Activated naive CD8-positive, alpha-beta T cell treated with anti-CD3 and anti-CD28 coated beads for 36 hours (primary cell): ENCODE measurements around the gene LDB1. TPM values are rescaled to one million over a fixed set of nuclear protein-coding genes. Genes with fewer than 3 reads are reported as not detected.

Source experiments
- DNase-seq: peaks from one replicate; pipeline ENCODE4 v3.0.0; 2021
- H3K27ac Mint-ChIP-seq: one replicate; pipeline ENCODE4 v1.8.0; 2022; ENCODE audit warnings: mild to moderate bottlenecking, moderate library complexity, mixed read lengths
- H3K27me3 Mint-ChIP-seq: one replicate; pipeline ENCODE4 v1.8.0; 2022; ENCODE audit warnings: mild to moderate bottlenecking, mixed read lengths
- H3K36me3 Mint-ChIP-seq: one replicate; pipeline ENCODE4 v1.8.0; 2021; ENCODE audit warnings: mild to moderate bottlenecking, mixed read lengths
- H3K4me1 Mint-ChIP-seq: one replicate; pipeline ENCODE4 v1.8.0; 2021; ENCODE audit warnings: mixed read lengths
- H3K4me3 Mint-ChIP-seq: one replicate; pipeline ENCODE4 v1.8.0; 2022; ENCODE audit warnings: mild to moderate bottlenecking, moderate library complexity, mixed read lengths
- H3K9me3 Mint-ChIP-seq: one replicate; pipeline ENCODE4 v1.8.0; 2022; ENCODE audit warnings: mixed read lengths
- total RNA-seq, 2 experiments: library from RNA; stranded (reverse); gene quantifications; one replicate each; pipeline ENCODE4 v1.2.3, GENCODE V29; 2021

LDB1 gene
- total RNA-seq, 2 experiments from 2014 or later, result 68.0 to 71.5 TPM

DNA sequence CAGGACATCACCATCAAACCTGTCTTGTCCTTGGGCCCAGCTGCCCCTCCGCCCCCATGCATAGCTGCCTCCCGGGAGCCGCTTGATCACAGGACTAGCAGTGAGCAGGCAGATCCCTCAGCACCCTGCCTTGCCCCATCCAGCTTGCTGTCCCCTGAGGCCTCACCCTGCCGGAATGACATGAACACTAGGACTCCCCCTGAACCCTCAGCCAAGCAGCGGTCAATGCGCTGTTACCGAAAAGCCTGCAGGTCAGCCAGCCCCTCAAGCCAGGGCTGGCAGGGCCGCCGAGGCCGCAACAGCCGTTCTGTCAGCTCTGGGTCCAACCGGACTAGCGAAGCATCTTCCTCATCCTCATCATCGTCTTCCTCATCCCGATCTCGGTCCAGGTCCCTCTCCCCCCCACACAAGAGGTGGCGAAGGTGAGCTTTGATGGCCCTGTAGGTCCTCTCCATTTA lies 26.8 kb upstream of the LDB1 start:
- Mint-ChIP-seq H3K4me1 (peaks cover 13% of the 10 kb centered on the region), H3K27ac (peak overlapping the region; percentile 5), H3K27me3 (no peaks in the 10 kb centered on the region), H3K4me3 (no peak overlapping the region), H3K9me3 (no peaks in the 10 kb centered on the region), H3K36me3 (peaks cover 51% of the 10 kb centered on the region)
- no peak for DNase-seq

DNA sequence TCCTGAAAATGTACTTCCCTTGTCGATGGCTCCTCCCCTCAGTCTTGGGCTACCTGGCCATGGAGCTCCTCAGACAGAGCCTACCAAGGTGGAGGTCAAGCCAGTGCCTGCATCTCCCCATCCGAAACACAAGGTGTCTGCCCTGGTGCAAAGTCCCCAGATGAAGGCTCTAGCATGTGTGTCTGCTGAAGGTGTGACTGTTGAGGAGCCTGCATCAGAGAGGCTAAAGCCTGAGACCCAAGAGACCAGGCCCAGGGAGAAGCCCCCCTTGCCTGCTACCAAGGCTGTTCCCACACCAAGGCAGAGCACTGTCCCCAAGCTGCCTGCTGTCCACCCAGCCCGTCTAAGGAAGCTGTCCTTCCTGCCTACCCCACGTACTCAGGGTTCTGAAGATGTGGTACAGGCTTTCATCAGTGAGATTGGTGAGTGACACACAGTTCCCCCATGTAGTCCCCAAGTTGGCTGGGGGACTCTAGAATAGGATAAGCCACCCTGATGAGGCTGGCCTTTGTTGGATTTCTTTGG lies 21.5 kb upstream of the LDB1 start:
- Mint-ChIP-seq H3K36me3 (peaks cover 54% of the 10 kb centered on the region), H3K27ac (no peak overlapping the region), H3K9me3 (no peaks in the 10 kb centered on the region), H3K4me1 (peaks cover 17% of the 10 kb centered on the region), H3K4me3 (no peak overlapping the region), H3K27me3 (no peaks in the 10 kb centered on the region)
- DNase-seq, result no peak

DNA sequence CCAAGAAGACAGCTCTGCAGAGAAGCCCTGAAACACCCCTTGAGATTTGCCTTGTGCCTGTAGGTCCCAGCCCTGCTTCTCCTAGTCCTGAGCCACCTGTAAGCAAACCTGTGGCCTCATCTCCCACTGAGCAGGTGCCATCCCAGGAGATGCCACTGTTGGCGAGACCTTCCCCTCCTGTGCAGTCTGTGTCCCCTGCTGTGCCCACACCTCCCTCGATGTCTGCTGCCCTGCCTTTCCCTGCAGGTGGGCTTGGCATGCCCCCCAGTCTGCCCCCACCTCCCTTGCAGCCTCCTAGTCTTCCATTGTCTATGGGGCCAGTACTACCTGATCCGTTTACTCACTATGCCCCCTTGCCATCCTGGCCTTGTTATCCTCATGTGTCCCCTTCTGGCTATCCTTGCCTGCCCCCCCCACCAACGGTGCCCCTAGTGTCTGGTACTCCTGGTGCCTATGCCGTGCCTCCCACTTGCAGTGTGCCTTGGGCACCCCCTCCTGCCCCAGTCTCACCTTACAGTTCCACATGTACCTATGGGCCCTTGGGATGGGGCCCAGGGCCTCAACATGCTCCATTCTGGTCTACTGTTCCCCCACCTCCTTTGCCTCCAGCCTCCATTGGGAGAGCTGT lies 20.9 kb upstream of the LDB1 start:
- no peak overlapping the region for H3K4me3 Mint-ChIP-seq
- H3K4me1 Mint-ChIP-seq, result peaks cover 21% of the 10 kb centered on the region
- no peak overlapping the region for H3K27ac Mint-ChIP-seq
- no peaks in the 10 kb centered on the region for H3K9me3 Mint-ChIP-seq
- no peaks in the 10 kb centered on the region for H3K27me3 Mint-ChIP-seq
- peaks cover 55% of the 10 kb centered on the region for H3K36me3 Mint-ChIP-seq
- DNase-seq, result no peak

DNA sequence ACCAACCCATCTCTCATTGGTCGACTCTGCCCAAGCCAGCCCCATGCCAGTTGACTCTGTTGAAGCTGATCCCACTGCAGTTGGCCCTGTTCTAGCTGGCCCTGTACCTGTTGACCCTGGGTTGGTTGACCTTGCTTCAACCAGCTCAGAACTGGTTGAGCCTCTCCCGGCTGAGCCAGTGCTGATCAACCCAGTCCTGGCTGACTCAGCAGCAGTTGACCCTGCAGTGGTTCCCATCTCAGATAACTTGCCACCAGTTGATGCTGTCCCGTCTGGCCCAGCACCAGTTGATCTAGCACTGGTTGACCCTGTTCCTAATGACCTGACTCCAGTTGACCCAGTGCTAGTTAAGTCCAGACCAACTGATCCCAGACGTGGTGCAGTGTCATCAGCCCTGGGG lies 20.1 kb upstream of the LDB1 start:
- H3K4me3 Mint-ChIP-seq, result no peak overlapping the region
- H3K9me3 Mint-ChIP-seq, result no peaks in the 10 kb centered on the region
- H3K27me3 Mint-ChIP-seq, result no peaks in the 10 kb centered on the region
- H3K27ac Mint-ChIP-seq, result no peak overlapping the region
- no peak for DNase-seq
- peaks cover 27% of the 10 kb centered on the region for H3K4me1 Mint-ChIP-seq
- peaks cover 56% of the 10 kb centered on the region for H3K36me3 Mint-ChIP-seq

DNA sequence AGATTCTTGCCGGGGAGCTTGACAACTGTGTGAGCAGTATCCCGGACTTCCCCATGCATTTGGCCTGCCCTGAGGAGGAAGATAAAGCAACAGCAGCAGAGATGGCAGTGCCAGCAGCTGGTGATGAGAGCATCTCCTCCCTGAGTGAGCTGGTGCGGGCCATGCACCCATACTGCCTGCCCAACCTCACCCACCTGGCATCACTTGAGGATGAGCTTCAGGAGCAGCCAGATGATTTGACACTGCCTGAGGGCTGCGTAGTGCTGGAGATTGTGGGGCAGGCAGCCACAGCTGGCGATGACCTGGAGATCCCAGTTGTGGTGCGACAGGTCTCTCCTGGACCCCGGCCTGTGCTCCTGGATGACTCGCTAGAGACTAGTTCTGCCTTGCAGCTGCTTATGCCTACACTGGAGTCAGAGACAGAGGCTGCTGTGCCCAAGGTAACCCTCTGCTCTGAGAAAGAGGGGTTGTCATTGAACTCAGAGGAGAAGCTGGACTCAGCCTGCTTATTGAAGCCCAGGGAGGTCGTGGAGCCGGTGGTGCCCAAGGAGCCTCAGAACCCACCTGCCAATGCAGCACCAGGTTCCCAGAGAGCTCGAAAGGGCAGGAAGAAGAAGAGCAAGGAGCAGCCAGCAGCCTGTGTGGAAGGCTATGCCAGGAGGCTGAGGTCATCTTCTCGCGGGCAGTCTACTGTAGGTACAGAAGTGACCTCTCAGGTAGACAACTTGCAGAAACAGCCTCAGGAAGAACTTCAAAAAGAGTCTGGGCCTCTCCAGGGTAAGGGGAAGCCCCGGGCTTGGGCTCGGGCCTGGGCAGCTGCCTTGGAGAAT lies 19.3 kb upstream of the LDB1 start:
- Mint-ChIP-seq H3K36me3 (peaks cover 62% of the 10 kb centered on the region), H3K27ac (no peak overlapping the region), H3K4me3 (no peak overlapping the region), H3K4me1 (peaks cover 33% of the 10 kb centered on the region), H3K9me3 (no peaks in the 10 kb centered on the region), H3K27me3 (no peaks in the 10 kb centered on the region)
- no peak for DNase-seq

DNA sequence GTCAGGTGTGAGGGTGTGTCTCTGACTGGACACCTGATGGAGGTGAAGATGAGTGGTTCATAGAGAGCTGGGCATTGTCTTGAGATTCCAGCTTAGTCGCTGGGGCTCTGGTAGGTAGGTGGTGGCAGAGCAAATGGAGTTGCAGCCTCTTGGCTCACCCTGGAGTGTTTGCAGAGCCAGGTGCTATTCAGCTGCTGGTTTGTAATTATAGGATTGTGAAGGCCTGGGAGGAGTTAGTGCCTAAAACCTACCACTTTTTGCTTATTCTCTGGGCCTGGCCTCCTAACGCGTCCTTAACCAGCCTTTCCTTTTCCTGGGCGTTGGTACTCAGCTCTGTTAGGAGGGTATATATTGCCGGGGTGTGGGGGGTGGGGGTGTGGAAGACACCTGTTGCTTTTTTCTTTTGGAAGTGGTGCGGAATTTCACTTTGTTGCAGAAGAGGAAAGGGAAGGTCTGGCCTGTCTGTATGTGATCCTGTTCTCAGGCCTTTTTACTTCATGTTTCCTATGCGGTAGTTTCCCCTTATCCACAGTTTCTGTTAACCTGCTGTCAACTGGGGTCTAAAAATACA lies 15.9 kb upstream of the LDB1 start:
- peaks cover 57% of the 10 kb centered on the region for H3K36me3 Mint-ChIP-seq

DNA sequence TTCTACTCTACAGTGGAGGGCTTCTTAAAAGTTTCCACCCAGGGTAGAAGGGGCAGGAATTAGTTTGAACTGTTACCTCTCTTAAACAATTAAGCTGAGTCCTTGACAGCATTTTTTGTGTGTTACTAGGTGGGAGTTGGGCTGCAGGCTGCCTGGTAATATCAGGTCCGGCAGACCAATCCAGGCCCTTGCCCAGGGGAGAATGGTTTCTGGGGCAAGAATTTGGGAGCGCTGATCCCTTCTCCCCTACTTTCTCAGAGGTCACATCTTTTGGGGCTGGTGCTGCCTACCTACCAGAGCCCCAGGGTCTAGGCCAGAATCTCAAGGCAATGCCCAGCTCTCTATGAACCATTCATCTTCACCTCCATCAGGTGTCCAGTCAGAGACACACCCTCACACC lies 14.2 kb upstream of the LDB1 start:
- DNase-seq, result no peak
- Mint-ChIP-seq H3K9me3 (no peaks in the 10 kb centered on the region), H3K4me3 (peak overlapping the region; percentile 100), H3K4me1 (peaks cover 39% of the 10 kb centered on the region), H3K27me3 (peaks cover 4% of the 10 kb centered on the region), H3K27ac (peak overlapping the region; percentile 99), H3K36me3 (peaks cover 46% of the 10 kb centered on the region)

More for the DNA sequence above, 15.9 kb upstream of the LDB1 start:
- Mint-ChIP-seq H3K4me3 (peak overlapping the region; percentile 100), H3K9me3 (no peaks in the 10 kb centered on the region), H3K27ac (peak overlapping the region; percentile 13), H3K27me3 (peaks cover 4% of the 10 kb centered on the region), H3K4me1 (peaks cover 43% of the 10 kb centered on the region)
- DNase-seq, result no peak

DNA sequence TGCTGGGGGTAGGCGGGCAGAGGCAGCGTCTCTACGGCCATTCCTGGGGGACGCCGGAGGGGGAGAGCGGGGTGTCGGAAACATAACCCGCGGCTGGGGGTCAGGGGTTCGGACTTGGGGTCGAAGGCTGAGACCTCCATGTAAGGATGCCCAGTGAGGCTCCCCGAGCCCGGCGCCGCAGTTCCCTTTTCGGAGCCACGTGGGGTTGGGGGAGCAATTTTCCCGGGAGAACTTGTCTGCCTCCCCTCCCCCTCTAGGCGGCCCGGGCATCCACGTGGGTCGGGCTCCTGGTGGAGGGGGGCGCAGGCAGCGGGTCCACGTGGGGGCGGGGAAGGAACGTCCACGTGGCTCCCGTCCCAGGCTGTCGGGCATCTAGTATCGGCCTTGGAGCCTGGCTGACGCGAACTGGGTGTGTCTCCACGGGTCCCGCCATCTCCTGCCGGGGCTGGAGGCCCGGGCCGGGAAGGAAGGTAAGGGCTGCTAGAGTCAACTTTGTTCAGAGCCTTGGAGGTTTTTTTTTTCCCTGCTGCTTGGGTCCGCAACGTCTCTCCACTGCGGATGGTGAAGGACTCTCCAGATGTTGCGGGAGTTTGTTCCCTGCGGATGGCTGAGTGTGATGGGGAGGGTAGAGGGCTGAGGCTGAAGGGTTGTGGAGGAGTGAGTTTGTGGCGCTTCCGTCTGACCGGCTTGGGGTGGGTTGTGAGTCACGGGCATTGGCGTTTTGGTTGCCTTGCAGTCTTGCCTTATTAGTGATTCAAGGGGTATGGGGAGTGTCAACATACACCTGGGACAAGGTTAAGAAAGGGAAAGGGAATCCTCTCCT lies 13.4 kb upstream of the LDB1 start:
- Mint-ChIP-seq H3K27me3 (peaks cover 4% of the 10 kb centered on the region), H3K27ac (peak overlapping the region; percentile 99), H3K4me1 (peaks cover 37% of the 10 kb centered on the region), H3K36me3 (peaks cover 41% of the 10 kb centered on the region), H3K4me3 (peak overlapping the region; percentile 100), H3K9me3 (no peaks in the 10 kb centered on the region)
- DNase-seq, result peak; percentile 82

DNA sequence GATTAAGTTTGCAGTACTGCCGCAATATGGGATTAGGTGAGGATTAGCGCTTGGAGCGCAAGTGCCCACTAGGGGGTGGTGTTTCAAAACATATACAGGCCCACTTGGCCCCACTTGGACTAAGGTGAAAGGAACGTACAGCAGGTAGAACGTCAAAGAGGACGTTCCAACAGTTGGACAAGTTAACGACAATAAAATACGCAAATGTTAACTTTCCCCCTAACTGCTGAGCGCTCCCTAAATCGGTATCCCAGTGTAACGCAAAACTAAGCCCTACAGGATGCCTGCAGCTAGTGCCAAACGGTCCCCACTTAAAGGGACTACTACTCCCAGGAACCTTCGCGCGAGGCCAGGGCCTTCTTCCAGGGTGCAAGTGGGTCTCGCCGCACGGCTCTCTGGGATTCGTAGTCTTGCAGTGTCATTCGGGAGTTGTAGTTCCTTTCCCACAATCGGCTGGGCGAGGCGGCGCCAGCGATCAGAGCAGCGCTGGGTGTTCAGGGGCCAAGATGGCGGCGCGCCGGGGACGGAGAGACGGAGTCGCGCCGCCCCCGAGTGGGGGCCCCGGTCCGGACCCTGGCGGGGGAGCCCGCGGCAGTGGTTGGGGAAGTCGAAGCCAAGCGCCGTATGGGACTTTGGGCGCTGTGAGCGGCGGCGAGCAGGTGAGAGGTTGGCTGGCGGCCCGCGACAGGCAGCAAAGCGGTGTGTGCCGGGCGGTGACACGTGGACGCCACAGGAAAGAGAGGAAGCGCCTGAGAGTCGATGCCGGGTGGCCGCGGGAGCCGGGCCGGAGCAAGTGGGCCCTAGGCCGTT lies 12.6 kb upstream of the LDB1 start, which contains the start of gene PPRC1:
Gene PPRC1, plus strand, starts transcription at position 478 of the 810 bp plus-strand sequence. Its CDS starts 29 bp downstream, at position 507.
- H3K27ac Mint-ChIP-seq, result peak within 1 kb of the TSS; percentile 99
- peaks cover 36% of the 10 kb centered on the region for H3K4me1 Mint-ChIP-seq
- no peaks in the 10 kb centered on the region for H3K9me3 Mint-ChIP-seq
- peak within 1 kb of the TSS; percentile 100 for H3K4me3 Mint-ChIP-seq
- DNase-seq, result peak; percentile 97
- peaks cover 4% of the 10 kb centered on the region for H3K27me3 Mint-ChIP-seq
- H3K36me3 Mint-ChIP-seq, result peaks cover 37% of the 10 kb centered on the region

DNA sequence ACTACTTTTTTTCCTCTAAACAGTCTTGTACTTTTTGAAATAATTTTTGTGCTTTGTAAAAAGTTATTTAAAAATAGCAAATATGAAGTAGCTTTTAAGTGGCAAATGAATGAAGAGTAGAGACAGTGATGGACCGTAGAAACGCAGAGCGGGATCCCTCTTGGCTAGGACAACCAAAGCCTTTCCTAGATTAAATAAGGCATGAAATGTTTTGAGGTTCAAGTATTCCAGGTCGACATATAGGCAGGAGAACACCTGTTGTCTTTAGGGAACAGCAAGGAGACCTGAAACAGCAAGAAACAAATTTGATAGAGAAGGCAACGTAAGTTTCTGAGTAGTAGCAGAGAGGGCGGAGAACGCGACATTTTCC lies 12.0 kb upstream of the LDB1 start:
- no peak for DNase-seq
- Mint-ChIP-seq H3K27me3 (peaks cover 4% of the 10 kb centered on the region), H3K4me3 (peak overlapping the region; percentile 100), H3K27ac (peak overlapping the region; percentile 99), H3K4me1 (peaks cover 30% of the 10 kb centered on the region), H3K9me3 (no peaks in the 10 kb centered on the region), H3K36me3 (peaks cover 31% of the 10 kb centered on the region)

DNA sequence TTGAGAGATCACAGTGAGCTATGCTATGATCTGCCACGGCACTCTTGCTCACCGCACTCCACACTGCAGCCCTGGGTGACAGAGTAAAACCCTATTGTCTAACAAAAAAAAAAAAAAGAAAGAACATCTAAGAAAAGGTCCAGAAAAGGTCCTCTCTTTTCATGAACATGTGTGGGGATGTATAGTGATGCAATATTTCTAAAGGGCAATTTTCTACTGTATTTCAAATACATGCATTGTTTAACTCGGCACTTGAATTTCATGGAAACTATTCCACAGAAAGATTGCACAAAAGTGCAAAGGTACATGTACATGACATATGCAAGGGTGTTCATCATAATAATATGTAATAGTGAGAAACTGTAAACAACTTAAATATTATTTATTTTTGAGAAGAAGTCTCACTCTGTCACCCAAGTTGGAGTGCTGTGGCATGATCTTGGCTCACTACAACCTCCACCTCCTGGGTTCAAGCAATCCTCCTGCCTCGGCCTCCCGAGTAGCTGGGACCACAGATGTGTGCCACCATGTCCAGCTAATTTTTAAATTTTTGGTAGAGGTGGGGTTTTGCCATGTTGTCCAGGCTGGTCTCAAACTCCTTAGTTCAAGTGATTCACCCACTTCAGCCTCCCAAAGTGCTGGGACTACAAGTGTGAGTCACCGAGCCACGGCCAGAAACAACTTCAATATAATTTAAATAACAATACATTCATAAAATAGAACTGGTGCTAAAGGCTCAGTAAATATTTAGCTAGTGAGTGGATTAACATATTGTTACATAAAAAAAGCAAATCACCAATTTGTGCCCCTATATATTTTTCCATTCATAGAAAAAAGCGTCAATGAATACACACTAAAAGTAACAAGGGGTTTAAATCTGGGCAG lies 11.4 kb upstream of the LDB1 start:
- Mint-ChIP-seq H3K4me3 (peak overlapping the region; percentile 100), H3K9me3 (no peaks in the 10 kb centered on the region)

DNA sequence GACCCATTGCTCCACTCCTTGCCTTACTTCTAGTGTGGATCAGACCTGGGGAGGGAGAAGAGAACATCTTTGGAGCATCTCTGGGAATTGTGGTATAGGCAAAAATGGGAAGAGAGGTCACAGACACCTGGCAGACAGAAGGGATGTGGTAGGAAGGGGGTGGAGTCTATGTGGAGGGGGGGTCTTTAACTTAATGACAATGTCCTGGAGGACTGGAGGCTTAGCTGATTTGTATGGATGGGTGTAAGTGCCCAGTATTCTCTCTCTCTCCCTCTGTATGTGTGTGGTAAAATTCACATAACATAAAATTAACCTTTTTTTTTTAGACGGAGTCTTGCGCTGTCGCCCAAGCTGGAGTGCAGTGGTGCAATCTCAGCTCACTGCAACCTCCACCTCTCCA lies 3.1 kb upstream of the LDB1 start:
- Mint-ChIP-seq H3K9me3 (no peaks in the 10 kb centered on the region), H3K27me3 (no peaks in the 10 kb centered on the region), H3K27ac (no peak overlapping the region), H3K36me3 (peaks cover 1% of the 10 kb centered on the region), H3K4me1 (peaks cover 20% of the 10 kb centered on the region), H3K4me3 (no peak overlapping the region)
- DNase-seq, result no peak

More for the DNA sequence above, 11.4 kb upstream of the LDB1 start:
- H3K27me3 Mint-ChIP-seq, result peaks cover 4% of the 10 kb centered on the region
- H3K36me3 Mint-ChIP-seq, result peaks cover 31% of the 10 kb centered on the region
- no peak for DNase-seq
- peak overlapping the region; percentile 99 for H3K27ac Mint-ChIP-seq
- H3K4me1 Mint-ChIP-seq, result peaks cover 26% of the 10 kb centered on the region

DNA sequence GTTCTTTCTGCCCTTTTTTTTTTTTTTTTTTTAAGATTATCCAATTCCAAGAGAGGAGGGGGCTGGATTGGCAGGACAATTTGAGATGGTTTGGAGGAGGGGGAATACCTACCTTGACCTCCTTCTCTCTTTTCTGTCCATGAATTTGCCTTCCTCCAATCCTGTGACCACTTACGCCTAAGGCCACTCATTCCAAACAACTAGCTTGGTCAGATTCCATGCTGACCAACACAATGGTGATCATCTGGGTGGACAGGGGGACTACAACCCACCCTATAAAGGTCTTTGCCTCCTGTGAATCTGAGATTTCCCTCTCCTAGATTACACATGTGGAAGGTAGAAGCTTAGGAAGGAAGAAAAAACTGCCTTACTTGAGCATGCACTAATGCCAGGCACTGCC lies 2.3 kb upstream of the LDB1 start:
- no peak overlapping the region for H3K4me3 Mint-ChIP-seq

More for the DNA sequence above, 2.3 kb upstream of the LDB1 start:
- Mint-ChIP-seq H3K36me3 (peaks cover 4% of the 10 kb centered on the region), H3K27me3 (no peaks in the 10 kb centered on the region), H3K4me1 (peaks cover 27% of the 10 kb centered on the region), H3K9me3 (no peaks in the 10 kb centered on the region), H3K27ac (peak overlapping the region; percentile 2)
- no peak for DNase-seq
